ENCODE measurements around the gene TXNL4A.

TXNL4A gene

DNA sequence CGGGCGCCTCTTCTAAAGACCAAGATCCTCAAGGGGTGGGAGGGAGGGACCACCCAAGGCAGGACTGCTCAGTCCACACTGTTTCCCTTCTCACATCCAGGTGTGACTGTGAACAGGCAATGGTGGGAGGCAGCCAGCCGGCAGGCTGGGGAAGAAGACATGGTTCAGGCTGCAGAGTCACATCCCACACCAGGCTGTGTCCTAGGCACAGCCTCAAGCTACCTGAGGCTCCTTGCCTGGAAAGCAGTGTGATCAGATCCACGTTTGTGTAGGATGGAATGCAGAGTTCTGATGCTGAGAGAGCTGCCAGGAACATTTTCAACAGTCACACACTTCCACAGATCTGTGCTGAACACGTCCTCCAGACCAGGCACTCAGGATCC, 53.3 kb downstream of the TXNL4A start:
- no peak for DNase-seq (ENCODE audit: low spot score)

DNA sequence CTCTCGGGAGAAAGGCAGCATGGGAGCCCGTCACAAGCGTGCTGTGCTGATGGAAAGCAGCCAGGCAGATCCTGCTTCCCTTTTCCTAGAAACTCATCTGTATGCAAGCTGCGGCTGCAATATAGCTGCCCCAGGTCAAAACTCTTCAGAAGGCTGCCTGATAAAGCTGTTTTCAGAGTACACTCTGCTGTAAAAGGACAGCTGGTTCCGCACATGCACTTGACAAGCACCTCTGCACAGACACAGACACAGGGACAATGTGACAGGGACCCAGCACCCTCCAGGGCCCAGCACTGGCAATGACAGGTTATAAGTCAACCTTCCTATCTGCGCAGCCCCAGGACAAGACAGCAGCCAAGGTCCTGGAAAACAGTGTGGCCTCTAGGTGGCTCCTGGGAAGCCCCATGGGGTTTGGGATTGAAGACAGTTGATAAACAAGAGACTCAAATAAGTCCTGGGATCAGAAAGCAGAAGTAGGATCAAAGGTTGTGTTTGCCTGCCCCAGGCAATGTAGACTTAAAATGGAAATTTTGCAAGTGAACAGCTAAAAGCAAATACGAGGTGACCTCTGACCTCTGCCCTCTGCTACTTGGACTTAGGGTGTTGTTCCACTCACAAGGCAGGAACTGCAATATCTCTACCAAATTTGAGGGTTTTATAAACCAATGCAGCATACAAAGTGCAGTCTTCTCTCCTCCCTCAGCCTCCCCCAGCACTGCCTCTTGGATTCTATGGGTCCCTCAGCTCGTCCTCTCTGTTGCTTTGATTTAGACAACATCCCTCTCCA, 53.9 kb downstream of the TXNL4A start:
- DNase-seq (ENCODE audit: low spot score) = no peak

DNA sequence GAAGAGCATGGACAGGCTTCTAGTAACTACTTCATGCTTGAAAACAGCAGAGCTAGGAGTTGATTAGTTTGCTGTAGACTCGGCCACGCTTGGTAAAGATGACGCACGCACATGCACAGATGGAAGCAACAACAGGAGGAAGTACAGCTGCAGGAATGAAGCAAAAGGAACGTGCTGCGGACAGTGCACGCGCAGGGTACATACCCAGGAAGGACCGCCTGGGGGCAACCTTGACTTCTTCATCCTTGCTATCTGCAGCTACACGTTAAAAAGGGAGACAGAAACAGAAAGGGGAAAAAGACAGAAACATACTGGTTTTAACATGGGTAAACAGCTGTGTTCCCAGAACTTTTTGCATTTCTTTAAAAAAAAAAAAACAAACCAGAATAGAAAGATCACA, 54.6 kb downstream of the TXNL4A start:
- DNase-seq (ENCODE audit: low spot score) = no peak

DNA sequence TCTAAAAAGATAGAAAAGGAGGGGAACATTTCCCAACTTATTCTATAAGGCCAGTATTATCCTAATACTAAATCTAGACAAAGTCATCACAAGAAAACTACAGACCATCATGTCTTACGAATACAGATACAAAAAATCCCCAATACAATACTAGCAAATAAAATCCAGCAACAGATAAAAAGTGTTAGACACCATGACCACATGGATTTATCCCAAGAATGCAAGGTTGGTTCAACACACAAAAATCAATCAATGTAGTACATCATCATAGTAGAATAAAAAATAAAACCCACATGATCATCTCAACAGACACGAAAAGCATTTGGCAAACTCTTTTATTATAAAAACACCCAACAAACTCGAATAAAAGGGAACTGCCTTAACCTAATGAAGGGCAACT, 55.5 kb downstream of the TXNL4A start:
- DNase-seq (ENCODE audit: low spot score) = no peak

DNA sequence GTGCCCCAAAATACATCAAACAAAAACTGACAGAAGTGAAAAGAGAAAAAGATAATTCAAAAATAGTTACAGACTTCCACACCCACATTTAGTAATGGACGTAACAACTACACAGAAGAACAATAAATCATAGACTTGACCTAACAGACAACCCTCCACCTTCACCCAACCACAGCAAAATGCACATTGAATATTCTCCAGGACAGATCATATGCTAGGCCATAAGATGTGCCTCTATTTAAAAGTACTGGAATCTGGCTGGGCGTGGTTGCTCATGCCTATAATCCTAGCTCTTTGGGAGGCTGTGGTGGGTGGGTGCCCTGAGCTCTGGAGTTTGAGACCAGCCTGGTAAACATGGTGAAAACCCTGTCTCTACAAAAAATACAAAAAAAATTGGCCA, 56.9 kb downstream of the TXNL4A start:
- DNase-seq (ENCODE audit: low spot score) = no peak

DNA sequence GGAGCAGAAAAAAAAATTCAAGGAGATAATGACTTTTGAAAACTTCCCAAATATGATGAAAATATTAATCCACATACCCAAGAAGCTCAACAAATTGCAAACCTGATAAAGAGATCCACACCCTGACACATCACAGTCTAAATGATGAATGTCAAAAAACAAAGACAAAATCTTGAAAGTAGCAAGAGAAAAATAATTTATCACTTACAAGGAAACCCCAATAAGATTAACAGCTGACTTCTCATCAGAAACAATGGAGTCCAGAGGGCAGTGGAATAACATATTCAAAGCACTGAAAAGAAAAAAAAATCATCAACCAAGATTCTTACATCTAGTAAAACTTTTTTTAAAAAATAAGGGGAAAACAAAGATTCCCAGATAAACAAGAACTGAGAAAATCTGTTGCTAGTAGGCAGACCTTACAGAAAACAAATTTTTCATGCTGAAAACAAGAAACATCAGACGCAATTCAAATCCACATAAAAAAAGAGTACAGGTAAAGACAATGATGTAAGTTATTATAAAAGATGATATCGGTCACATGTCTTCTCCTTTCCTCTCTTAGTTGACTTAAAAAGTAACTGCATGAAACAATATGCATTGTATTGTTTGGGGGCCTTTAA, 58.2 kb downstream of the TXNL4A start:
- no peak for DNase-seq (ENCODE audit: low spot score)

DNA sequence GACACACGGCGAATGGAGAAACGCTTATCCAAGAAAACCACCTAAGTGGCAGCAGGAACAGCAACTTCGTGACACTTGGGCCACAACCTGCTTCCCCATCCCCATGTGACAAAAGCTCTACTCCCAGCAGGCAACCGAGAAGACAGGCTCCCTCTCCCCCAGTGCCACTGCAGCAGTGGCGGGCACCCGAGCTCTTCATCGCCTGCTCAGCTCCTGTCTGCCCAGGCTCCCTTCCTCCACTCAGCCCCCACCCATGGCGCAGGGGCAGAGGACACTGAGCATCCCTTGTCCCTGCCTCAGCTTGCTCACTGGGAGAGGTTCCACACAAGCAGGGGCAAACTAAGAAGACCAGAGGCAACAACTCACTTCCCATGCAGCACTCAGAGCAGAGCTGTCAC, 59.8 kb downstream of the TXNL4A start:
- no peak for DNase-seq (ENCODE audit: low spot score)

DNA sequence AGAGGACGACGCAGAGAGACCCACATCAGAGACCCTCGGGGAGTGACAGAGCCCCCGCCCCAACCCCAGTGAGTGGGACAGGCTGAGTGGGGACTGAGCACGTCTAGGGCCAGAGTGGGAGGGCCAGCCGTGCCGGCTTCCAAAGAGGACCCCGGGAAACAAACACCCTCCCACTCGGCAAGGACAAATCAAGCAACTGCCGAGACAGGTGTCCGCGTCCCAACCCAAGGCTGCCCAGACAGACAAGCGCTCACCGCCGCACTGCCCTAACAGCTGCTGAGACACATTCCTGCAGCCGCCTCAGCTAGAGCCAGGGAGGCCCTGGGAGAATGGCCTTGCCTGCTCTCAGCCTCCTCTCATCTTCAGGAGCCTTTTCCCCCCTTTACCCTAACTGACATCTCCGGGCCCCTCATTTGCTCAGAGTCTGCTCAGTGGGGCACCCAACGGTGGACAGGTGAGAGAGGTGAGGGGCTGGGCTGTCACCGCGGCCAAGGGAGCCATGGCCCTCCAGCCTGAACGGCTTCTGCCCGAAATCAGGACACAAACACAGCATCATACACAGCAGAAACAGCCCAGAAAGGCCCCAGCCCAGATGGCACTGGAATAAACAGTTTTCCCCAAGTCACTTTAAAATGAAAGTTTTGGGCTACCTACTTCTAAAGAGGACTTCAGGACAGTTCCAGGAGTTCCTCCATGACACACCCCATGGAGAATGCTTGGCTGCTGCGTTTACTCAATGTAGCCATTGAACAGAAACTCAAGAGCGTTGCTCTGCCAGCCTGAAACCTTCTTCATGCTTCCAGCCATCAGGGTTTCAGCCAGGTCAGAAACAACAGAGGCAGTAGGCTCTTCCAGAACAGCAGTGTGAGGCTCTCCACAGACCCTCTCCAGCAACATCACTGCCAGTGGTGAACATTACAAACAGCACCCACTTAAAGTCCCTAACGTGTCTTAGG, 60.5 kb downstream of the TXNL4A start:
- DNase-seq (ENCODE audit: low spot score) = no peak

DNA sequence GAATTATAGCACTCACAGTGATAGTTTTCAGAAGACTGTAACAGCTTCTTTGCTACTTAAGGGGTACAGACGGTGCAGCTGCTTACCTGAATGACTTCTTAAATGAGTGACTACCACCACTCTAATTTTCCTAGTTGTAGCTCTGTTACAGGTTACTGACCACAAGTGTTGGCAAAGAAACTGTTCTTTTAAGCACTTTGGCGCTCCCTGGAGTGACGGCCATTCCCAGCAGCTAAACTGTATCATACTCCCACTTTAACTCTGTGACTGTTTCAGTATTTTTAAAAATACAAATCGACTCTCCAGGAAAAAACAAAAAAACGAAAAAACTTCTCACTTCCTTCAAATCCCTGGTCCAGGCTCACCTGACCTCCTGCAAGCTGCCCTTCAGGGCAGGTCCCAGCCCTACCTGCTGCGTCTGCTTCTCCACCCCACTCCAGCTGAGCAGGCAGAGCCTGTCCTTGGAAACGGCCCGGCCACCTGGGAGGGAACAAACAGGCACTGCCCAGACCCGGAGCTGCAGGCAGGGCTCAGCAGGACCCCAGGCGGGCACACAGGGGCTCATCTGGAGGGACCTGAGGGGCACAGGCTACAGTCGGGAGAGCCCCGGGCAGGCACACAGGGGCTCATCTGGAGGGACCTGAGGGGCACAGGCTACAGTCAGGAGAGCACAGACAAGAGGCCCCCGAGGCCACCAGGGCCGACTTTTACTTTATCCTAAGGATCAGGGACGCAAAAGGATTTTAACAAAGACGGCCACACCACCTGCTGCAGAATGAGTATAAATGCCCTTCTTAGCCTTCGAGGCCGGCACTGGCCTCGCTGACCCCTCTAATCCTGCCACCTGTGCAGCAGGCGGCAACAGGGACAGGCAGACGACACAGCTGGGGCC, 61.4 kb downstream of the TXNL4A start:
- DNase-seq (ENCODE audit: low spot score) = no peak

DNA sequence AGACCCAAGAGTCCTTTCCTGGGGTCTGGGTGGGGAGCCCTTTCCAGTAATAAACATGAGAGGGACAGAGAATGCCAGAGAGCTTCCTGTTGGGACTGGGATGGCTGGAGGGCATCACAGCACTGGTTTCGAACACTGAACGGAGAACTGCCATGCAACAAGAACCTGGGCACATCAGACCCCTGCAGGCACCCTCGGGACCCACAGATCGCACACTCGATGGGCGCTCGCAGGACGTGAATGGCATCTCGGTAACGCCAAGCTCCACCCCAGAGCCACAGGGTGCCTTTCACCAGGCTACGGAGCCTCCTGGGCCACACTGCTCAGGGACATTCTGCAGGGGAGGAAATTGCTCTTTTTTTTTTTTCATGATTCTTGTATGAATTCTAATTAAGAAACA, 62.1 kb downstream of the TXNL4A start:
- no peak for DNase-seq (ENCODE audit: low spot score)

DNA sequence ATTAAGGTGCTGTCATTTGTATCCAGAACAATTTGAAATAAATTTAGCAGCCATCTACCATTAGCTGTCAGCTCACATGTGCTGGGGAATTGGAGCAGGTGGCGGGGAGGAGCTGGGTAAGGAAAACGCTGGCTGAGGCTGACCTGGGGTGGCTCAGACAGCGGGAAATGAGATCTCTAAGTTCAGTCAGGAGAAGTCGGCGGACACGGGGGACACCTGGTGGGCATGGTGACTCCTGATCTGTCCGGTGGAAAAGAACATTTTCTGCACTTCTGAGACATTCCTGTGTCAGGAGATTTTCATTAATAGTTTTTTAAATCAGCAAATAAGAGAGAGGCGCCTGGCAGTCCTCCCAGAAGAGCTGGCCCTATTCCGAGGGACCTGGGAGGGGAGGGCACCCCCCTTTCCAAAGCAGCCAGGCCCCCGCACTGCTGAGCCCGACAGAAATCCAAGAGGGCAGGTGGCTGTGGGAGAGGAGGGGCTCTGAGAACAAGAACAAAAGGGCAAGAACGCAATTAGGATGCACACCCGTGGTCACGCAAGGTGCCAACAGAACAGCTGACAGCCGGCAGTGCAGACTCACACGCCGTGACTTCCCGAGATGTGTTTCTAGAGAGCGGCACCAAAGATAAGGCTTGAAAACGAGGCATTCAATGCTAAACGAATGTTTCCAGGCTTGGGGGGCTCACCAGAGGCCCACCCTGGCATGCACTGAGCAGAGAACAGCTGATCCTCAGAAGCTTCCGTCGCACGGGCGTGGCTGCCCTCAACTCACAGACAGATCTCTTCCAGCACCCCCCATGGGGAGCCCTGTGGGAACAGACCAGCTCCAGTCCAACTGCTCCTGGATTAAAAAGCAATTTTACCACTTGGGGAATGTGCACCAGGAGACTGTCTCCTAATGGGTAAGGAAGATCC, 63.3 kb downstream of the TXNL4A start:
- DNase-seq (ENCODE audit: low spot score) = no peak

DNA sequence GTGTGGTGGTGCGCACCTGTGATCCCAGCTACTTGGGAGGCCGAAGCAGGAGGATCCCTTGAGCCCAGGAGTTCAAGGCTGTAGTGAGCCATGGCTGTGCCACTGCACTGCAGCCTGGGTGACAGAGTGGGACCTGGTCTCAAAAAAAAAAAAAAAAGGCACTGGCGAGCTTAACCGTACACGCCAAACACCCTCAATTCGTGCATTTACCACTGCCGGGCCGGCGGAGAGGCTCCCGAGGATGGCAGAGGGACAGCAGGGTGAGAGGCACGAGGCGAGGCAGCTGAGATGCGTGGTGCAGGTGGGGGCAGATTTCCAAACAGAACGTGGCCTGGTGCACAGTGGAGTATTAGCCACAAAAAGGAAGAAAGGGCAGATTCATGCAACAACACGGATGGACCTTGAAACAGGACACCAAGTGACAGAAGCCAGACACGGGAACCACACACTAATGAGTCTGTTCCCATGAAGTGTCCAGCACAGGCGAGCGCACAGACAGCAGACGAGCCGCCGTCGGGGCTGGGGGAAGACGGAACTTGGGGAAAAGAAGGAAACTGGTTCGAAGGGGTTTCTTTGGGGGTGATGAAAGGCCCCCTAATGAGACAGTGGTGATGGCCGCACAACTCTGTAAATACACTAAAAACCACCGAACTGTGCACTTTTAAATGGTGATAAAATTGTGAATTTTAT, 64.3 kb downstream of the TXNL4A start:
- no peak for DNase-seq (ENCODE audit: low spot score)

DNA sequence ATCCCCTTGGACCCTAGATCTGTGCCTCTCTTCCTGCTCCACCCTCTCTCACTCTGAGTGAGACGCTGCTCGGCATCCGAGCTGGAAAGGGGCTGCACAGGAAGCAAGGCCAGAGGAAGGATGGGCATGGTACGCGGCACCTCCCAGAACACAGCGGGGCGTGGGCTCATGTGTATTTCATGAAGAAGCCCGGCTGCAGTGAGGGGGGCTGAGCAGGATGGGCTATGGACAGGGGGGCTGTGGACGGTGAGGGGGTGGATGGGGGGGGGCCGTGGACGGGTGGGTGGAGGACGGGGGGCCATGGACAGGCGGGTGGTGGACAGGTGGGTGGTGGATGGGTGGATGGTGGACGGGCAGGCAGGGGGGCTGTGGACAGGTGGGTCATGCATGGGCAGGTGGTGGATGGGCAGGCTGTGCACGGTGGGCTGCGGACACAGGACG, 65.4 kb downstream of the TXNL4A start:
- DNase-seq (ENCODE audit: low spot score) = no peak

DNA sequence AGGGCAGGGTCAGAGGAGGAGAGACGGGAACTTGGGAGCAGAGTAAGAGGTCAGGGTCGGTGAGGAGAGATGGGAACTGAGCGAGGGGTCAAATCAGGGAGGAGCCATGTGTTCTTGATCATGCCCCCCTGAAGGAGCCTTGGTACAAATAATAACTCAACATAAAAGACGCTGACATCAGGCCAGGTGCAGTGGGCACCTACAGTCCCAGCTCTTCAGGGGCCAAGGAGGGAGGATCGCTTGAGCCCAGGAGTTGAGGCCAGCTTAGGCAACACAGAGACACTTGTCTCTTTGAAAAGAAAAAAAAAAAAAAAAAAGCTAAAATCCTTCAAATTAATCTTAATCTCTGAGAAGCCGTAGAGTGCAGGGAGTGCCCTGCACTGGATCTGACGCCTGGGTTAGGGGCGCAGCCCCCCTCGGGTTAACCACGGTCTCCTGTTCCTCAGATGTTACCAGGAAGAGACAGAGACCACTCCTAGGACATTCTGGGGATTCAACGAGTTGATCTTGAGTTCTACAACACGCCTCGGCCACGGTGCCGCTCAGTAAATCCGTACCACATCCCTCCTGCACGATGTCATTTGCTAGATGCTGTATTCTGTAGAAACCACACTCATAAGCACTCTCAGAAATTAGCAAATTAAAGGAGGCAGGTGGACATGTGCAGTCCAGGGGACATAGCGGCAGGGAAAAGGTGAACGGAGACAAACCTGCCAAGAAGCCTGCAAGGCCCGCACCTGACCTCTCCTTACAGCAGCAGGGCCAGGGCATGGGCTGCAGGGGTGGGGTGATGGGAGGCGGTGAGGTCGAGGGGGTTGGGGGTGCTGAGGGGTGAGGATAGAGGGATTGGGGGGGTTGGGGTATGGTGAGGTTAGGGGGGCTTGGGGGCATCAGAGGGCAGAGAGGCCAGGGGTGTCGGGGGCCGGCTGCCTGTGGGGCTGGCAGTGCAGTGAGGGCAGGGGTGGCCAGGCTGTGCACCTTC, 66.1 kb downstream of the TXNL4A start:
- DNase-seq (ENCODE audit: low spot score) = no peak

Data from hepatic stellate cell (primary cell).